HL-60 (cell line): Measurements from ENCODE around the gene OR1S2.

ENCODE experiments used
- CTCF ChIP-seq: IDR thresholded peaks from one replicate; pipeline ENCODE4 v1.5.1; 2011; ENCODE audit warnings: low read length, control low read depth, inconsistent platforms; ENCODE audit not compliant: insufficient read depth
- POLR2AphosphoS5 ChIP-seq: IDR thresholded peaks from 2 replicates; pipeline ENCODE4 v1.6.1; 2012; ENCODE audit warnings: low read depth

DNA sequence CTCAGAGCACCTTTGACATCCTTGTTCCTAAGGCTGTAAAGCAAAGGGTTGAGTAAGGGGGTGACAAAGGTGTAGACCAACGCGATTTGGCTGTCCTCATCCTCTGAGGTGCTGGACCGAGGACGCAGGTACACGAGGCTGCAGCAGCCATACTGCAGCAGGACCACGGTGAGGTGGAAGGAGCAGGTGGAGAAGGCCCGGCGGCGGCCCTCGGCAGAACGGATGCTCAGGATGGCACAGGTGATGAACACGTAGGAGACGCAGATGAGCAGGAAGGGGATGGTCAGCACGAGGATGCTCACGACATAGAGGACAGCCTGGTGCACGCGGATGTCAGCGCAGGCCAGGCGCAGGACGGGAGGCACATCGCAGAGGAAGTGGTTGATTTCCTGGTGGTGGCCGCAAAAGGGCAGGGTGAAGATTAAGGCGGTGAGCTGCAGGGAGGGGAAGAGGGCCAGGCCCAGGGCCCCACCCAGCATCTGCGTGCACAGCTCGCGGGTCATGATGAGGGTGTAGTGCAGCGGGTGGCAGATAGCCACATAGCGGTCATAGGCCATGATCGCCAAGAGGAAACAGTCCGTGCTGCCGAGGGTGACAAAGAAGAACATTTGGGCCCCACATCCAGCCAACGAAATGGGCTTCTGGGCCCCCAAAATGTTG lies 24.1 kb upstream of the OR1S2 start:
- TF ChIP-seq CTCF (no peak), POLR2AphosphoS5 (no peak)
